ENCODE data around the gene EML2.
A peak's percentile ranks its signal among the peaks of the same experiment; 100 is the strongest.
"Not testable (repeated sequence)": the region's sequence is repeated elsewhere in the genome, so short reads cannot be mapped to it uniquely, and the experiment has no call there.

EML2 gene

GRCh38 chr19:45615795-45616703 is 23.1 kb downstream of the EML2 start:
- peak; percentile 98 for DNase-seq (ENCODE audit: low spot score)

GRCh38 chr19:45615056-45615455 is 24.1 kb downstream of the EML2 start:
- DNase-seq (ENCODE audit: low spot score) = not testable (repeated sequence)

- DNase-seq (ENCODE audit: low spot score) = no peak
Observed at GRCh38 chr19:45613926-45614725, 25.1 kb downstream of the EML2 start.

GRCh38 chr19:45608948-45609347 is 30.2 kb downstream of the EML2 start:
- DNase-seq (ENCODE audit: low spot score) = no peak

- peak; percentile 89 for DNase-seq (ENCODE audit: low spot score)
Observed at GRCh38 chr19:45607071-45608029, 31.8 kb downstream of the EML2 start.

- DNase-seq (ENCODE audit: low spot score) = peak; percentile 64
Observed at GRCh38 chr19:45601524-45602374, 37.4 kb downstream of the EML2 start, which contains the start of gene GPR4. TSS of gene GPR4 (minus strand) at chr19:45602212. CDS start at chr19:45591866, 10,346 bp downstream.

GRCh38 chr19:45601115-45601514 is 38.1 kb downstream of the EML2 start:
- DNase-seq (ENCODE audit: low spot score) = no peak

- no peak for DNase-seq (ENCODE audit: low spot score)
Observed at GRCh38 chr19:45600340-45600885, 38.8 kb downstream of the EML2 start.

GRCh38 chr19:45599286-45599685 is 39.9 kb downstream of the EML2 start:
- DNase-seq (ENCODE audit: low spot score) = no peak

GRCh38 chr19:45598267-45599001 is 40.8 kb downstream of the EML2 start:
- no peak for DNase-seq (ENCODE audit: low spot score)

- DNase-seq (ENCODE audit: low spot score) = no peak
Observed at GRCh38 chr19:45597425-45598111, 41.6 kb downstream of the EML2 start.

- no peak for DNase-seq (ENCODE audit: low spot score)
Observed at GRCh38 chr19:45595814-45596213, 43.4 kb downstream of the EML2 start.

GRCh38 chr19:45593520-45593919 is 45.7 kb downstream of the EML2 start:
- DNase-seq (ENCODE audit: low spot score) = no peak

- no peak for DNase-seq (ENCODE audit: low spot score)
Observed at GRCh38 chr19:45592366-45592765, 46.8 kb downstream of the EML2 start.

GRCh38 chr19:45591638-45592005 is 47.6 kb downstream of the EML2 start:
- no peak for DNase-seq (ENCODE audit: low spot score)

- DNase-seq (ENCODE audit: low spot score) = peak; percentile 71
Observed at GRCh38 chr19:45591004-45591637, 48.1 kb downstream of the EML2 start.

- no peak for DNase-seq (ENCODE audit: low spot score)
Observed at GRCh38 chr19:45590300-45591003, 48.7 kb downstream of the EML2 start.

GRCh38 chr19:45589768-45590167 is 49.4 kb downstream of the EML2 start:
- DNase-seq (ENCODE audit: low spot score) = no peak

All from ecto neural progenitor cell (in vitro differentiated cells).